Retina (tissue), 1 donor: Measurements from ENCODE around the gene RPL34.
"Not testable (repeated sequence)": the region's sequence is repeated elsewhere in the genome, so short reads cannot be mapped to it uniquely, and the experiment has no call there.

Experiments
- DNase-seq: peaks from one replicate; pipeline ENCODE4 v3.0.0-alpha.2; 2016

RPL34 gene

DNA sequence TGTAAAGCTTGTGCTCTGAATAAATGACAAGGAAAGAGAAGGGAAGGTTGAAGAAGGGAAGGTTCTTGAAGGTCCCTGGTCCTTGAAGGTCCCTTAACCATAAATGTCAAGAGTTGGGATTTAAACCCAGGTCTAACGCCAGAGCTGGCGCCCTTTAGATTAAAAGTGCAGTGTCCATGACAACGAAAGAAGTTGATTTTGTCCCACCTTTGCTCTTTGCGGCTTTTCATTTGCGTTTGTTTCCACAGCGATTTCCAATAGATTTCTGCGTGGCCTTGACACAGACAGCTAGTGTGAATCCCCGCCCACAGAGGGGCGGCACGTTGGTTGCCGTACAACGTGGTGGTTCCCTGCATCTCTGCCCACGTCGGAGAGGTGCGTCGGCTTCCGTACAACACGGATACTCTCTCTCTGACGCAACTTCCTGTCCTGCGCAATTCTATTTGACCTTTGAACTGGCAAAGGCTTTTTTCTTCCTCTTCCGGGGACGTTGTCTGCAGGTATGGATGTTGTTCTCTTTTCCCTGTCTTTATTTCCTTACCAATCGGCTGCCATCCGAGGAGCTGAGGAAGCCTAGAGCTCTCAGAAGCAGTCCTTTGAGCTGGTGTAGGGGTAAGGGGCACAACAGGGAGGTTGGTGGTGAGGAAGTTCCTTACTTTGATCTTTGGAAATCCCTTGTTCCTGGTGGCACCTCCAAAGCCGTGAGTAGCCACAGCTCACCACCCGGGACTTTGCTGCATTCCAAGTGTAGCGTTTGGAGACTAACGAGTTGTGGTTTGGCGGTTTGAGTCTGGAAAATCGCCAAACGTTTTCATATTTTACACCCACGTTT lies at the start of gene RPL34:
TSS of gene RPL34 (plus strand) at position 476 of the 832 bp plus-strand sequence. CDS start 1,384 bp downstream, outside the sequence.
- peak; percentile 96 for DNase-seq

DNA sequence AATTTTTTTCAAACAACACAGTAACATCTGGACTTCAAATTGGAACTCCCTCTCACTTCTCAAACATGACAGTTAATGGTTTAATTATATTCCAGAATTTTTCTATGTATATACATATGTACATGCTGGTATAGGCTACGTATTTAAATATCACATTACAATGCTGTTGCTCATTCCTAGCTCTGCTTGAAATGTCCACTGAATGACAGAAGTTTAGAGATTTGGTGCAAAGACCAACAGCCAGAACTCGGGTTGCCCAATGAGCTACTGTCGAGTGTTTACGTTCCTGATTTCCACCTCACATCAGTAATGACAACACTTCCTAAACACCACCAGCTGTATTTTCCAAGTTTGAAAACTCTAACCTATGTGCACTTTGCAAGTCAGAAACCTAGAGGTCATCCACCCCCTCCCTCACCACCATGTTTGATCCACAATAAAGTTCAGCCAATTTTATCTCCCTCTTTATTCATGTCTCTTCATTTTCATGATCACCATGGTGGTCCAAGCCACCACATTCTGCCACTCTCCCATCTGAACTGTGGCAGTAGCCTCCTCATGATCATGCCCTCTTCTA lies 49.3 kb upstream of the RPL34 start:
- DNase-seq, result no peak

- no peak for DNase-seq
Observed at GRCh38 chr4:108574402-108574801, 46.0 kb upstream of the RPL34 start.

GRCh38 chr4:108581083-108581482 lies 39.3 kb upstream of the RPL34 start:
- no peak for DNase-seq

DNA sequence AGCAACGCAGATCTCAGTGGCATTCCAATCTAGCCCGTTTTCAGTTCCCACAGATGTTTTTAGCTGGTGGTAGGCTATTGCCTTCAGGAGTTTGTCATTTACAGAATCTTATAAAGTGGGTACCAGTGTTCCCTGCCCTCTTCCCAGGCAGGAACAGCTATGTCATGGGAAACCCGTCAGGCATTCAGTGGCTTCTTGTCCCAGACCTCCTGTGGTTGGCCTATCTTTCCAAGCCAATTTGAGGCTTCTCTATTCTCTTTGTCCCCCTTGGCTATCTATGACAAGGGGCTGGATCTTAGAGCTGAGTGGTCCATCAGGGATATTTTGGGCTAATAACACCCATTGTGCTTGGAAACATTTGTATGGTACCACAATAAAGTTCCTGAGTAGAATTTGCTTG lies 33.6 kb upstream of the RPL34 start:
- no peak for DNase-seq

DNA sequence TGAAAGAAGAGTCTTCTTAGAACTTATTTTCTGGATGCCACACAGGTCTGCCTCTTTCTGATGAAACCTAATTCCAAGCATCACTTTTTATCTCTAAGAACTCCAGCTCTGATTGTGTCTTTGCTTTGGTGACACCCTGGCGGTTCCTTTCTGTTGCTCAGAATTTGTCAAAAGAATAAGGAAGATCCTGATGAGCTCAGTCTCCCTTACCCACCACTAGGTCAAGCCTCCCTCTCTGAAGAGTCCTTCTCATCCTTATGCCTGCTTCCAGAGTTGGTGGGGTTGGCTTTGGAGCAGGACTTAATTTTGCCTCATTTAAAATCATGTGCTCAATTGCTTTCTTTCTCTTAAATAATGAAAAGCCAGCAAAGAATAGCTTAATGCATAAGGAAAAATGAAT lies 31.5 kb upstream of the RPL34 start:
- no peak for DNase-seq

DNA sequence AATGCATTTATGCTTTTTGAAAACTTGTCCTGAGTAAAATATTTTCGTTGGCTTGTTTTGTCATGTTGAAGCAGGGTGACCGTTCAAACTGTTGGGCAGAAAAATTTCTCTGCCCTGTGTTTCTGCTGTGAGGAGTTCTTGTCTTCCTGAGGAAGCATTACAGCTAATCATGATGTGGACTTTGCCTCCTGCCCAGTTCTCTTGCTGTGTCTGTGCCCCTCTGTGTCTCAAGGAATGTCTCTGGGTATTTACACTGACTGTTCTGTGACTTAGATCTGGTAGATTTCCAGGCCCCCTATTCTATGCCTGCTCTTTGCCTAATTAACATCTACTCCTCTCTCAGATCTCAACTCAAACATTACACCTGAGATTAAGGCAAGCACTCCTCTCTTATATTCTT lies 30.4 kb upstream of the RPL34 start:
- DNase-seq, result no peak

DNA sequence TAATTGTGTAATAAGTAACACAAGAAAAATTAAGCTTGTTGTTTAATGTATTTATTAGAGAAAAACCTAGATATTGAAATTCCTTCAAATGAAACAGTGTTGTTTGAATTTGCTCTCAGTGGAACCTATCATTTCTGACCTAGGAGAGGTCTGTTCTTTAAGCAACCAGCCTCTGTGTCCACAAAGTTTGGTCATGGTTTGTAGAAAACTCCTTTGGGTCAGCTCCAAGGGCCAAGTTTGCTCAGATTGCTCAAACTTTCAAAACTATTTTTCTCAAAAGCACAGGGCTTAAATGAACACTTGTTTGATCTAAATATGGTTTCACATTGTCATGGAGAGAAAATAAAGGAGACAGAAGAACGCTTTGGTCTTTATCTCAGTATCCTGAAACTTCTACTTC lies 29.6 kb upstream of the RPL34 start:
- no peak for DNase-seq

- DNase-seq, result no peak
Observed at GRCh38 chr4:108592674-108592986, 27.7 kb upstream of the RPL34 start.

DNA sequence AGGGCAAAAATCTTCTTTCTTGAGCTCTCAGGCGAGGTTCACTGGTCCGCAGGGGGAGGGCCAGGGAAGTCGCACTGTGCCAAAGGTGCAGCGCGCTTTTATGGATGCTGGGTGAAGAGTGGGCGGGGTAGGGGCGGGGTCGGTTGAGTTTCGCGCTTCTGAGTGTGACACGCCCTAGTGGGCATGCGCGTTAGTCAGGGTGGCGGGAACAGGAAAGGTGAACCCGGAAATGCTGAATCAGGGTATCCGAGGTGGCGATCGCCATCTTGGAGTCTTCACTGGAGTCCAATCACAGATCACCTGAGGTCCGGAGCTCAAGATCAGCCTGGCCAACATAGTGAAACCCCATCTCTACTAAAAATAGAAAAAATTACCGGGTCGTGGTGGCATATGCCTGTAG lies 26.1 kb upstream of the RPL34 start:
- not testable (repeated sequence) for DNase-seq

DNA sequence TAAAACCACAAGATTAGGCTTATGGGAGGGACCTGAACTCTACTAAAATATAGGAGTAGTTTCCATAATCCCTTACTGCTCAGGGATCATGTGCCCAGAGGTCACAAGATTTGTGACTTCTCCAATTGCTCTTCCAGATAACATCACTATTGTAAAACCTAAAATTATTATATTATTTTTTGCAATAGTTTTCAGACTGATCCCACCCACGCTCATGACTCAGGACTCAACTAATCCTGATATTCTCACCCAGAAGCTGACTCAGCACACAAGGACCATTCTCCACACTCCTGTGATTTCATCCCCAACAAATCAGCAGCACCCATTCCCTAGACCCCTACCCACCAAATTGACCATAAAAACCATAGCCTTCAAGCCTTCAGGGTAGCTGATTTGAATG lies 24.0 kb upstream of the RPL34 start:
- DNase-seq, result no peak

GRCh38 chr4:108601106-108601505 lies 19.3 kb upstream of the RPL34 start:
- no peak for DNase-seq

- no peak for DNase-seq
Observed at GRCh38 chr4:108601532-108601931, 18.8 kb upstream of the RPL34 start.

GRCh38 chr4:108602163-108602562 lies 18.2 kb upstream of the RPL34 start:
- DNase-seq, result no peak

DNA sequence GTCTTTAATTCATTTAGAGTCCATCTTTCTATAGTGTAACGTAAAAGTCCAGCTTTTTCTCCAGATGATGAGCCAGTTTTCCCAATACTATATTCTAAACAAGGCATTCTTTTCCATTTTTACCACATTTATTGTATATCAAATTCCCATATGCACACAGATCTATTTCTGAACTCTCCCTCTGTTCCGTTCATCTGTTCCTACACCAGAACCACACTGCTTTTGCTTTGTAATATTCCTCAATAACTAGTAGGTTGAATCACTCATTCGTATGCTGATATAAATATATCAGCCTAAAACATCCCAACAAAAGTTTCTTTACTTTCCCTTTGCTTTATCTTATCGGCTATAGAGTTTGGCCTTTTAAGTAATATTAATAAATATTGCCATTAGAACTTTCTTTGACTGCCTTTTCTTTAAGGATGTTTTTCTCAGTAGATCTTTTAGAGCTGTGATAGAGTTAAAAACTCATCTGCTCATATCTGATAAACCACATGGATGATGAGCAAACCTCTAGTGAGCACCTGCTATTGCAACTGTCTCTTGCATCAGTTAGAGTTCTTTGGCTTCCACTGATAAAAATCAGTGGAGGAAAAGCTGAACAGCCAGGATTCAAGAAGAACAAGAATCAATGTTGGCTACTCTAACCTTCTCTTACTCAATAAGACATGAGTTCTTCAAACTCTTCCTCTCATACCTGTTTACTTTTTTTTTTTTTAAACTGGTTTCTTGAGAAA lies 13.1 kb upstream of the RPL34 start:
- DNase-seq, result no peak

DNA sequence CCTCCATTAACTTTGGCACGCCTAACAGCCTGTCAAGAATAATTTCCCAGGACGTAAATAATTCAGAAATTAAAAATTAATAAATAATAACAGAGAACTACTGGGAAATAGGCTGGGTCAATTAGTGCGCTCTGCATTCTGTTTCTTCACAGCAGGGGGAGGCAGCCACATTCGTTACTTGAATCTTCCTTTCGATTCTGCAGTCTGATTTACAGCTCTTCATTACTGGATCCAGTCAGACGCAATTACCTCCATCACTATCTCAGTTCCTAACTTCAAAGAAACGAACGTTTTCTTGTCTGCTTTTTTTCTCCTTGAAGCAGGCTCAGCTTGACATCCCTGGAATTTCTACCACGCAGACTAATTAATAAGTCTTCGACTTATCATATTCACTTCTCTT lies 9.0 kb upstream of the RPL34 start:
- peak; percentile 68 for DNase-seq

DNA sequence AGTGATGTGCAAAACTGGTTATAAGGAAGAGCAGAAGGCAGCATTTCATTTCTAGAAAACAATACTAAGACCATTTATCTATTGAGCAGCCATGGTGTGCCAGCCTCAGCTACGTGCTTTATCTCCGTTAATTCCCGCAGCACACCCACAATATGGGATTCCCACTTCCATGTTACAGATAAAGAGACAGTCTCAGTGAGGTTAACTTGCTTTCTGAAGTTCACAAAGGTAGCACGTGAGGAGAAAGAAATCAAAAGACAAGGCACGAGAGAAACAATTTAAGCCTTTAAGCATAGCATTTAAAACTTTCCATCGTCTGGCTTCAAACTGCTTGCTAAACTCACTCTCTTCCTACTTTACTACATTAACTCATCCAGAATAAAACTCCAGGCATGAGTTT lies 8.0 kb upstream of the RPL34 start:
- peak; percentile 21 for DNase-seq

DNA sequence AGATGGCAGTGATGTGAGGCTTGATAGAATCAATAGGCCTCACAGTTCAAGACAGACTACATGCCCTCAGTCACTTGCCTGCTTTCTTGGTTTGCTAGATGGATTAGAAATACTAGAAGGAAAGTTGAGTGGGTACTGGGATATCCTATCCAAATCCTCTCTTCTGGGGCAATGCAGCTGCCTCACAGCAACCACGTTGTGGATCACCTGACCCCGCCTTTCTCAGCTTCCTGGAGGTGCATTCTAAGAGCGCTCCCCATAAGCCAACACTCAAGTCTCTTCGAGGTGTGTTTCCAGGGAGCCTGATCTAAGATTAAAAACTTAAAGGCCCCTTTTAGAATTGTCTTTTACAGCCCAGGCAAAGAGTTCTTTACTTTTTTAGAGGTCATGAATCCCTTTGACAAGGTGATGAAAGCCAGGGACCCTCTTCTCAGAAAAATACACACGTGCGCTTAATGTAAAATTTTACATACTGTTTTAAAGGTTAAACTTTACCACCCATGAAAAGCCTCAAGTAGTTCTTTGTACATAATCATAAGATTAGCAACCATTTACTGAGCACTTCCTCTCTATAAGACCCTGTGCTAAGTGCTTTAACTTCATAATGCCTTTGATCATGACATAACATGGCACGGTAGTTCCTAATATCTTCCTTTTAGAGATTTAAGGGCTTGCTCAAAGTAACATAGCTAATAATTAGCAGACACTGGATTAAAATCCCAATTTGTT lies 840 bp upstream of the RPL34 start:
- DNase-seq, result peak; percentile 5

GRCh38 chr4:108620933-108621905 lies 843 bp downstream of the RPL34 start:
- no peak for DNase-seq

GRCh38 chr4:108622022-108622421 lies 1.6 kb downstream of the RPL34 start:
- no peak for DNase-seq

GRCh38 chr4:108622828-108623227 lies 2.5 kb downstream of the RPL34 start:
- DNase-seq, result no peak
